ENCODE data around the gene CCDC43.

DNA sequence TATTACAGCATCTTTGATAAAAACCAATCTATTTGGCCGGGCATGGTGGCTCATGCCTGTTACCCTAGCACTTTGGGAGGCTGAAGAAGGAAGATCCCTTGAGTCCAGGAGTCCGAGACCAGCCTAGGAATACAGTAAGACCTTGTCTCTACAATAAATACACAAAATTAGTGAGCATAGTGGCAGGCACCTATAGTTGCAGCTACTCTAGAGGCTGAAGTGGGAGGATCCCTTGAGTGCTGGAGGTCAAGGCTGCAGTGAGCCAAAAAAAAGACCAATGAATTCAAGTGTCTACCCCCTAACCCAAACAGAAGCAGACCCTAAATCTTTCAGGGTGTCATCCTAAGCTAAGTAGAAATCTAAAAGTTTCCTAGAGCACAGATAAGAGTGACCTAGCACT, 40.6 kb downstream of the CCDC43 start:
- TF ChIP-seq CTCF (optimal IDR thresholded peaks at IDR 0.05 in 1 of 3, IDR thresholded peaks at IDR 0.05 in 1 of 3, conservative IDR thresholded peaks at IDR 0.05 in 1 of 3; ENCODE audit: extremely low read depth in 1 of 3, insufficient read depth in 2 of 3, low read length in 3 of 3) (no peak), EZH2 (IDR thresholded peaks at IDR 0.05; ENCODE audit: low read length) (no peak)

All from keratinocyte (primary cell).